ENCODE results near the gene TLE6. TPM values are rescaled to one million over a fixed set of nuclear protein-coding genes. Genes with fewer than 3 reads are reported as not detected.
"Not testable (repeated sequence)": the region's sequence is repeated elsewhere in the genome, so short reads cannot be mapped to it uniquely, and the experiment has no call there.

TLE6 gene
- total and polyA plus RNA-seq, 4 donors: 1.6 to 5.0 (median 4.6) TPM

GRCh38 chr19:2950286-2951124 lies 26.9 kb upstream of the TLE6 start:
- DNase-seq (ENCODE audit: low read depth in 4 of 6, low spot score in 6 of 6): peak; percentile 98 to 100 (median 99)
- WGBS (ENCODE audit: insufficient coverage): 0% methylated on average over 51 of the region's 53 CpGs

GRCh38 chr19:2952953-2953481 lies 24.3 kb upstream of the TLE6 start:
- H3K4me3 ChIP-seq (ENCODE audit: low read depth, low read length): no peak overlapping the region
- DNase-seq (ENCODE audit: low read depth in 4 of 6, low spot score in 6 of 6): no peak
- WGBS (ENCODE audit: insufficient coverage): 72% methylated on average over 6 of the region's 9 CpGs
- H3K4me1 ChIP-seq (ENCODE audit: control insufficient read depth, insufficient read depth, low read length): peaks cover 8% of the 10 kb centered on the region
- no peaks in the 10 kb centered on the region for H3K9me3 ChIP-seq (ENCODE audit: control insufficient read depth, insufficient read depth, low read length)
- H3K36me3 ChIP-seq (ENCODE audit: control insufficient read depth, insufficient read depth, low read length): no peaks in the 10 kb centered on the region
- no peaks in the 10 kb centered on the region for H3K27me3 ChIP-seq (ENCODE audit: control insufficient read depth, insufficient read depth, low read length)
- H3K27ac ChIP-seq (ENCODE audit: low read depth, low read length): no peak overlapping the region

More at GRCh38 chr19:2950286-2951124, 26.9 kb upstream of the TLE6 start:
- Histone ChIP-seq H3K4me3 (ENCODE audit: low read depth, low read length) (peak overlapping the region; percentile 68), H3K9me3 (ENCODE audit: control insufficient read depth, insufficient read depth, low read length) (no peaks in the 10 kb centered on the region), H3K27ac (ENCODE audit: low read depth, low read length) (peak overlapping the region; percentile 97), H3K27me3 (ENCODE audit: control insufficient read depth, insufficient read depth, low read length) (no peaks in the 10 kb centered on the region), H3K4me1 (ENCODE audit: control insufficient read depth, insufficient read depth, low read length) (peaks cover 9% of the 10 kb centered on the region), H3K36me3 (ENCODE audit: control insufficient read depth, insufficient read depth, low read length) (no peaks in the 10 kb centered on the region)

GRCh38 chr19:2957160-2957559 lies 20.2 kb upstream of the TLE6 start:
- no peaks in the 10 kb centered on the region for H3K36me3 ChIP-seq (ENCODE audit: control insufficient read depth, insufficient read depth, low read length)
- no peak for DNase-seq (ENCODE audit: low read depth in 4 of 6, low spot score in 6 of 6)
- no peak overlapping the region for H3K27ac ChIP-seq (ENCODE audit: low read depth, low read length)
- H3K4me3 ChIP-seq (ENCODE audit: low read depth, low read length): no peak overlapping the region
- no peaks in the 10 kb centered on the region for H3K4me1 ChIP-seq (ENCODE audit: control insufficient read depth, insufficient read depth, low read length)
- H3K27me3 ChIP-seq (ENCODE audit: control insufficient read depth, insufficient read depth, low read length): no peaks in the 10 kb centered on the region
- no CpG with 5 or more reads among the region's 5 CpGs for WGBS (ENCODE audit: insufficient coverage)
- H3K9me3 ChIP-seq (ENCODE audit: control insufficient read depth, insufficient read depth, low read length): no peaks in the 10 kb centered on the region

- DNase-seq (ENCODE audit: low read depth in 4 of 6, low spot score in 6 of 6): no peak
- Histone ChIP-seq H3K27me3 (ENCODE audit: control insufficient read depth, insufficient read depth, low read length) (no peaks in the 10 kb centered on the region), H3K36me3 (ENCODE audit: control insufficient read depth, insufficient read depth, low read length) (no peaks in the 10 kb centered on the region), H3K4me3 (ENCODE audit: low read depth, low read length) (no peak overlapping the region), H3K4me1 (ENCODE audit: control insufficient read depth, insufficient read depth, low read length) (no peaks in the 10 kb centered on the region), H3K9me3 (ENCODE audit: control insufficient read depth, insufficient read depth, low read length) (no peaks in the 10 kb centered on the region), H3K27ac (ENCODE audit: low read depth, low read length) (no peak overlapping the region)
- 91% methylated on average over 10 of the region's 12 CpGs for WGBS (ENCODE audit: insufficient coverage)
Observed at GRCh38 chr19:2960120-2960519, 17.2 kb upstream of the TLE6 start.

GRCh38 chr19:2962018-2962670 lies 15.2 kb upstream of the TLE6 start:
- no peak overlapping the region for H3K27ac ChIP-seq (ENCODE audit: low read depth, low read length)
- H3K4me1 ChIP-seq (ENCODE audit: control insufficient read depth, insufficient read depth, low read length): no peaks in the 10 kb centered on the region
- no peaks in the 10 kb centered on the region for H3K36me3 ChIP-seq (ENCODE audit: control insufficient read depth, insufficient read depth, low read length)
- 78% methylated on average over 6 of the region's 17 CpGs for WGBS (ENCODE audit: insufficient coverage)
- peak in 4 of 6 donors; percentile 65 to 95 (median 87) for DNase-seq (ENCODE audit: low read depth in 4 of 6, low spot score in 6 of 6)
- no peaks in the 10 kb centered on the region for H3K27me3 ChIP-seq (ENCODE audit: control insufficient read depth, insufficient read depth, low read length)
- no peak overlapping the region for H3K4me3 ChIP-seq (ENCODE audit: low read depth, low read length)
- no peaks in the 10 kb centered on the region for H3K9me3 ChIP-seq (ENCODE audit: control insufficient read depth, insufficient read depth, low read length)

- H3K27ac ChIP-seq (ENCODE audit: low read depth, low read length): no peak overlapping the region
- DNase-seq (ENCODE audit: low read depth in 4 of 6, low spot score in 6 of 6): no peak
- no peaks in the 10 kb centered on the region for H3K36me3 ChIP-seq (ENCODE audit: control insufficient read depth, insufficient read depth, low read length)
- no peaks in the 10 kb centered on the region for H3K9me3 ChIP-seq (ENCODE audit: control insufficient read depth, insufficient read depth, low read length)
- no peaks in the 10 kb centered on the region for H3K4me1 ChIP-seq (ENCODE audit: control insufficient read depth, insufficient read depth, low read length)
- no peaks in the 10 kb centered on the region for H3K27me3 ChIP-seq (ENCODE audit: control insufficient read depth, insufficient read depth, low read length)
- WGBS (ENCODE audit: insufficient coverage): 87% methylated on average over 3 of the region's 5 CpGs
- H3K4me3 ChIP-seq (ENCODE audit: low read depth, low read length): no peak overlapping the region
Observed at GRCh38 chr19:2963122-2963521, 14.2 kb upstream of the TLE6 start.

GRCh38 chr19:2963631-2964030 lies 13.7 kb upstream of the TLE6 start:
- not testable (repeated sequence) for H3K9me3 ChIP-seq (ENCODE audit: control insufficient read depth, insufficient read depth, low read length); H3K4me1 ChIP-seq (ENCODE audit: control insufficient read depth, insufficient read depth, low read length); H3K27me3 ChIP-seq (ENCODE audit: control insufficient read depth, insufficient read depth, low read length); DNase-seq (ENCODE audit: low read depth in 4 of 6, low spot score in 6 of 6); H3K27ac ChIP-seq (ENCODE audit: low read depth, low read length); H3K36me3 ChIP-seq (ENCODE audit: control insufficient read depth, insufficient read depth, low read length); H3K4me3 ChIP-seq (ENCODE audit: low read depth, low read length)
- 83% methylated on average over 9 of the region's 12 CpGs for WGBS (ENCODE audit: insufficient coverage)

GRCh38 chr19:2964874-2965273 lies 12.5 kb upstream of the TLE6 start:
- no peak for DNase-seq (ENCODE audit: low read depth in 4 of 6, low spot score in 6 of 6)
- Histone ChIP-seq H3K27me3 (ENCODE audit: control insufficient read depth, insufficient read depth, low read length) (no peaks in the 10 kb centered on the region), H3K36me3 (ENCODE audit: control insufficient read depth, insufficient read depth, low read length) (no peaks in the 10 kb centered on the region), H3K27ac (ENCODE audit: low read depth, low read length) (no peak overlapping the region), H3K4me3 (ENCODE audit: low read depth, low read length) (no peak overlapping the region), H3K9me3 (ENCODE audit: control insufficient read depth, insufficient read depth, low read length) (no peaks in the 10 kb centered on the region), H3K4me1 (ENCODE audit: control insufficient read depth, insufficient read depth, low read length) (peaks cover 12% of the 10 kb centered on the region)
- WGBS (ENCODE audit: insufficient coverage): 100% methylated on average over 4 of the region's 5 CpGs

GRCh38 chr19:2967972-2968371 lies 9.4 kb upstream of the TLE6 start:
- Histone ChIP-seq H3K27ac (ENCODE audit: low read depth, low read length) (no peak overlapping the region), H3K36me3 (ENCODE audit: control insufficient read depth, insufficient read depth, low read length) (no peaks in the 10 kb centered on the region), H3K9me3 (ENCODE audit: control insufficient read depth, insufficient read depth, low read length) (no peaks in the 10 kb centered on the region), H3K4me3 (ENCODE audit: low read depth, low read length) (no peak overlapping the region), H3K27me3 (ENCODE audit: control insufficient read depth, insufficient read depth, low read length) (no peaks in the 10 kb centered on the region), H3K4me1 (ENCODE audit: control insufficient read depth, insufficient read depth, low read length) (peaks cover 23% of the 10 kb centered on the region)
- no peak for DNase-seq (ENCODE audit: low read depth in 4 of 6, low spot score in 6 of 6)
- WGBS (ENCODE audit: insufficient coverage): 83% methylated on average over 6 of the region's 8 CpGs

Data from spinal cord (tissue), 10 donors.